IMR-90 (cell line): Measurements from ENCODE around the gene WDR45B. TPM values are rescaled to one million over a fixed set of nuclear protein-coding genes. Genes with fewer than 3 reads are reported as not detected.

Source experiments
- ATAC-seq: fragments of 200-7000 bp; cut with Tn5 transposase; 2 replicates; pipeline ENCODE4 v1.9.1; 2020; ENCODE audit warnings: low read depth, mild to moderate bottlenecking, moderate library complexity
- BruUV-seq: library from RNA; stranded (reverse); fragments of 400-500 nt; replicated peaks from 2 replicates; lab custom pipeline; 2021; lab: Mats Ljungman, UMichigan
- CTCF ChIA-PET: fragments of 300-600 bp; formaldehyde crosslinking; extraction: SDS; loops from one replicate; lab custom pipeline; 2021; ENCODE audit warnings: antibody characterized with exemption; lab: Yijun Ruan, JAX
- POLR2A ChIA-PET: fragments of 300-600 bp; sonication (Branson Sonifier 250); formaldehyde crosslinking; loops from one replicate; lab custom pipeline; 2022; ENCODE audit warnings: antibody characterized with exemption; ENCODE audit not compliant: unreplicated experiment; lab: Charles Lee
- DNase-seq: peaks from one replicate; pipeline ENCODE4 v3.0.0; 2013
- H2AFZ ChIP-seq: replicated peaks from 2 replicates; pipeline ENCODE3; 2013; ENCODE audit warnings: low read length, mild to moderate bottlenecking; ENCODE audit not compliant: poor library complexity
- H2AK5ac ChIP-seq: 2 replicates; pipeline ENCODE4 v1.6.1; 2013; ENCODE audit warnings: low read depth, low read length, inconsistent platforms
- H2AK9ac ChIP-seq: replicated peaks from 2 replicates; pipeline ENCODE3; 2013; ENCODE audit warnings: mild to moderate bottlenecking, low read depth, low read length, moderate library complexity; ENCODE audit not compliant: poor library complexity
- H2BK120ac ChIP-seq: 2 replicates; pipeline ENCODE4 v1.6.1; 2013; ENCODE audit warnings: low read depth, low read length, inconsistent platforms
- H2BK15ac ChIP-seq: 3 replicates; pipeline ENCODE4 v1.6.1; 2013; ENCODE audit warnings: low read depth, low read length, inconsistent platforms
- H2BK20ac ChIP-seq: 2 replicates; pipeline ENCODE4 v1.6.1; 2013; ENCODE audit warnings: low read depth, mild to moderate bottlenecking, inconsistent platforms, low read length, moderate library complexity
- H2BK5ac ChIP-seq: 2 replicates; pipeline ENCODE4 v1.6.1; 2013; ENCODE audit warnings: mild to moderate bottlenecking, low read depth, low read length, inconsistent platforms; ENCODE audit not compliant: poor library complexity, severe bottlenecking
- H3K14ac ChIP-seq: replicated peaks from 2 replicates; pipeline ENCODE4 v1.6.1; 2013; ENCODE audit warnings: low read depth, low read length, inconsistent platforms
- H3K18ac ChIP-seq: 2 replicates; pipeline ENCODE4 v1.6.1; 2013; ENCODE audit warnings: low read depth, low read length, control low read depth
- H3K23ac ChIP-seq: 2 replicates; pipeline ENCODE4 v1.6.1; 2013; ENCODE audit warnings: low read depth, low read length, inconsistent platforms
- H3K27ac ChIP-seq: 2 replicates; pipeline ENCODE4 v1.5.1; 2013; ENCODE audit warnings: mild to moderate bottlenecking, control low read depth, low read length; ENCODE audit not compliant: insufficient read depth
- H3K27me3 ChIP-seq: 2 replicates; pipeline ENCODE4 v1.6.1; 2013; ENCODE audit warnings: low read length; ENCODE audit not compliant: control insufficient read depth, insufficient read depth
- H3K36me3 ChIP-seq: 2 replicates; pipeline ENCODE4 v1.6.1; 2013; ENCODE audit warnings: low read length, mixed read lengths; ENCODE audit not compliant: control insufficient read depth, insufficient read depth
- H3K4ac ChIP-seq: 2 replicates; pipeline ENCODE4 v1.6.1; 2013; ENCODE audit warnings: low read depth, low read length, inconsistent platforms
- H3K4me1 ChIP-seq: 2 replicates; pipeline ENCODE4 v1.6.1; 2013; ENCODE audit warnings: low read length, mixed read lengths; ENCODE audit not compliant: control insufficient read depth, insufficient read depth
- H3K4me2 ChIP-seq: 2 replicates; pipeline ENCODE4 v1.6.1; 2013; ENCODE audit warnings: low read depth, mild to moderate bottlenecking, control low read depth, low read length, moderate library complexity
- H3K4me3 ChIP-seq: 2 replicates; pipeline ENCODE4 v1.5.1; 2013; ENCODE audit warnings: low read depth, mild to moderate bottlenecking, control low read depth, low read length, moderate library complexity; ENCODE audit not compliant: insufficient read depth
- H3K56ac ChIP-seq: 2 replicates; pipeline ENCODE4 v1.6.1; 2013; ENCODE audit warnings: low read length, inconsistent platforms; ENCODE audit not compliant: insufficient read depth; ENCODE audit errors: extremely low read depth
- H3K79me1 ChIP-seq, 2 experiments: 2 replicates each; pipeline ENCODE4 v1.6.1; 2013; ENCODE audit warnings: low read length in 2 of 2, inconsistent platforms in 1 of 2, low read depth in 1 of 2
- H3K9ac ChIP-seq: 2 replicates; pipeline ENCODE4 v1.6.1; 2013; ENCODE audit warnings: low read depth, low read length, control low read depth
- H3K9me1 ChIP-seq: 2 replicates; pipeline ENCODE4 v1.6.1; 2013; ENCODE audit warnings: low read length, inconsistent platforms; ENCODE audit not compliant: insufficient read depth
- H3K9me3 ChIP-seq: 2 replicates; pipeline ENCODE4 v1.6.1; 2013; ENCODE audit warnings: low read length; ENCODE audit not compliant: control insufficient read depth, insufficient read depth
- H4K20me1 ChIP-seq: 2 replicates; pipeline ENCODE4 v1.6.1; 2013; ENCODE audit warnings: low read length, inconsistent platforms; ENCODE audit not compliant: insufficient read depth
- H4K5ac ChIP-seq: 2 replicates; pipeline ENCODE4 v1.6.1; 2013; ENCODE audit warnings: mild to moderate bottlenecking, low read depth, low read length, control low read depth
- H4K8ac ChIP-seq, 2 experiments: 2 replicates each; pipeline ENCODE4 v1.6.1; 2013; ENCODE audit warnings: low read depth in 2 of 2, low read length in 2 of 2, control low read depth in 1 of 2, inconsistent platforms in 1 of 2
- H4K91ac ChIP-seq: 2 replicates; pipeline ENCODE4 v1.6.1; 2013; ENCODE audit warnings: low read depth, low read length, inconsistent platforms; ENCODE audit not compliant: insufficient read depth
- BHLHE40 ChIP-seq: fragments of 150-350 bp; IDR thresholded peaks from 2 replicates; pipeline ENCODE4 v1.6.1; 2016; ENCODE audit warnings: mild to moderate bottlenecking, low read depth, low read length
- CEBPB ChIP-seq: IDR thresholded peaks from 2 replicates; pipeline ENCODE4 v1.6.1; 2012; ENCODE audit warnings: low read depth, low read length, improper control_type of control experiment
- CHD1 ChIP-seq: IDR thresholded peaks from 2 replicates; pipeline ENCODE4 v1.6.1; 2012; ENCODE audit warnings: low read depth, low read length, improper control_type of control experiment
- ELK1 ChIP-seq: fragments of 150-350 bp; IDR thresholded peaks from 2 replicates; pipeline ENCODE4 v1.6.1; 2016; ENCODE audit warnings: low read depth, mild to moderate bottlenecking, low read length, moderate library complexity, borderline replicate concordance
- FOS ChIP-seq: fragments of 150-350 bp; IDR thresholded peaks from 2 replicates; pipeline ENCODE4 v1.6.1; 2016; ENCODE audit warnings: low read depth, low read length
- MAFK ChIP-seq: IDR thresholded peaks from 2 replicates; pipeline ENCODE4 v1.6.1; 2012; ENCODE audit warnings: low read depth, low read length, improper control_type of control experiment
- MAZ ChIP-seq: IDR thresholded peaks from 2 replicates; pipeline ENCODE4 v1.6.1; 2012; ENCODE audit warnings: low read depth, mild to moderate bottlenecking, low read length, improper control_type of control experiment, moderate library complexity, borderline replicate concordance
- MXI1 ChIP-seq: IDR thresholded peaks from 2 replicates; pipeline ENCODE4 v1.6.1; 2012; ENCODE audit warnings: low read depth, mild to moderate bottlenecking, low read length, moderate library complexity, borderline replicate concordance
- NFE2L2 ChIP-seq: fragments of 150-350 bp; IDR thresholded peaks from 2 replicates; pipeline ENCODE4 v1.6.1; 2016; ENCODE audit warnings: low read depth, mild to moderate bottlenecking, low read length
- POLR2A ChIP-seq: IDR thresholded peaks from 2 replicates; pipeline ENCODE4 v1.6.1; 2012; ENCODE audit warnings: mild to moderate bottlenecking, low read depth, low read length
- RAD21 ChIP-seq: IDR thresholded peaks from 2 replicates; pipeline ENCODE4 v1.6.1; 2012; ENCODE audit warnings: low read length, improper control_type of control experiment
- RCOR1 ChIP-seq: IDR thresholded peaks from 2 replicates; pipeline ENCODE4 v1.6.1; 2012; ENCODE audit warnings: mild to moderate bottlenecking, low read length, improper control_type of control experiment; ENCODE audit not compliant: insufficient replicate concordance
- RFX5 ChIP-seq: IDR thresholded peaks from 2 replicates; pipeline ENCODE4 v1.8.0; 2012; ENCODE audit warnings: low read depth, mild to moderate bottlenecking, low read length, moderate library complexity
- SMC3 ChIP-seq: fragments of 150-350 bp; IDR thresholded peaks from 2 replicates; pipeline ENCODE4 v1.6.1; 2016; ENCODE audit warnings: low read depth, mild to moderate bottlenecking, antibody characterized with exemption, low read length, moderate library complexity
- WGBS, 2 experiments: methylation state at CpG; one replicate each; pipeline versions ENCODE4 v1.1.5 to v1.1.7; 2013; ENCODE audit warnings: missing lambda C conversion rate in 2 of 2; ENCODE audit not compliant: insufficient read length in 1 of 2; ENCODE audit errors: extremely low coverage in 2 of 2; 5-methylcytosine and 5-hydroxymethylcytosine counted together
- dilution Hi-C: fragments of 300-500 bp; cut with HindIII; formaldehyde crosslinking; loops from one replicate; pipeline ENCODE4 v1.14.3; 2018; ENCODE audit warnings: low sequenced_read_pairs; ENCODE audit not compliant: unreplicated experiment
- in situ Hi-C: fragments of 300-500 bp; cut with MboI; formaldehyde crosslinking; loops from 3 replicates; pipeline ENCODE4 v1.14.3; 2019; ENCODE audit warnings: low sequenced_read_pairs, inconsistent platforms, mixed read lengths
- intact Hi-C: fragments of 100-400 bp; cut with micrococcal nuclease; formaldehyde crosslinking; loops from 2 replicates; pipeline ENCODE4 v1.10.0; 2022
- polyA plus RNA-seq, 3 experiments: library from polyadenylated mRNA; depleted of rRNA; stranded (reverse); fragments of >200 nt; gene quantifications; 2 replicates each; pipeline ENCODE4 v1.2.3, GENCODE V29; 2012; ENCODE audit warnings: low replicate concordance in 1 of 3
- total RNA-seq: library from RNA; depleted of rRNA; stranded (reverse); fragments of >200 nt; gene quantifications from 2 replicates; pipeline ENCODE4 v1.2.3, GENCODE V29; 2012
- TF ChIP-seq, protein P1 (sequence below): conservative IDR thresholded peaks from 2 replicates; pipeline ENCODE4 v1.5.1; 2012; ENCODE audit warnings: mild to moderate bottlenecking, low read depth, low read length, improper control_type of control experiment
- TF ChIP-seq, protein P2 (sequence below): fragments of 150-350 bp; IDR thresholded peaks from 2 replicates; pipeline ENCODE4 v1.6.1; 2017; ENCODE audit warnings: mild to moderate bottlenecking, antibody characterized with exemption, low read length, low read depth

WDR45B gene
- total and polyA plus RNA-seq, 2 of the 4 experiments (the other 2 are of a cell fraction), result 98.2 to 110 TPM

- peaks cover 2% of the 10 kb centered on the region for H3K9me3 ChIP-seq
- H3K4ac ChIP-seq, result no peak overlapping the region
- no peak overlapping the region for H3K14ac ChIP-seq
- peaks cover 2% of the 10 kb centered on the region; the same call in 1 of the 2 replicates for H3K27me3 ChIP-seq
- no peak overlapping the region for H2AFZ ChIP-seq
- H3K23ac ChIP-seq, result no peak overlapping the region
- no TSS peak for BruUV-seq
- H3K27ac ChIP-seq, result no peak overlapping the region
- no peak overlapping the region for H2BK20ac ChIP-seq
- no peak overlapping the region for H3K9ac ChIP-seq
- ChIA-PET POLR2A (no interaction called here), CTCF (no interaction called here)
- peaks cover 0 to 7% of the 10 kb centered on the region in 2 experiments; a peak in 2 of 4 replicates for H3K79me1 ChIP-seq
- no peak for TF ChIP-seq BHLHE40
- no peak for TF ChIP-seq NFE2L2
- TF ChIP-seq POLR2A, result no peak
- TF ChIP-seq RFX5, result no peak
- no peak for TF ChIP-seq MXI1
- no peak for TF ChIP-seq ELK1
- TF ChIP-seq, protein P1, sequence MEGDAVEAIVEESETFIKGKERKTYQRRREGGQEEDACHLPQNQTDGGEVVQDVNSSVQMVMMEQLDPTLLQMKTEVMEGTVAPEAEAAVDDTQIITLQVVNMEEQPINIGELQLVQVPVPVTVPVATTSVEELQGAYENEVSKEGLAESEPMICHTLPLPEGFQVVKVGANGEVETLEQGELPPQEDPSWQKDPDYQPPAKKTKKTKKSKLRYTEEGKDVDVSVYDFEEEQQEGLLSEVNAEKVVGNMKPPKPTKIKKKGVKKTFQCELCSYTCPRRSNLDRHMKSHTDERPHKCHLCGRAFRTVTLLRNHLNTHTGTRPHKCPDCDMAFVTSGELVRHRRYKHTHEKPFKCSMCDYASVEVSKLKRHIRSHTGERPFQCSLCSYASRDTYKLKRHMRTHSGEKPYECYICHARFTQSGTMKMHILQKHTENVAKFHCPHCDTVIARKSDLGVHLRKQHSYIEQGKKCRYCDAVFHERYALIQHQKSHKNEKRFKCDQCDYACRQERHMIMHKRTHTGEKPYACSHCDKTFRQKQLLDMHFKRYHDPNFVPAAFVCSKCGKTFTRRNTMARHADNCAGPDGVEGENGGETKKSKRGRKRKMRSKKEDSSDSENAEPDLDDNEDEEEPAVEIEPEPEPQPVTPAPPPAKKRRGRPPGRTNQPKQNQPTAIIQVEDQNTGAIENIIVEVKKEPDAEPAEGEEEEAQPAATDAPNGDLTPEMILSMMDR, result no peak
- no peak for TF ChIP-seq RCOR1
- TF ChIP-seq, protein P2, sequence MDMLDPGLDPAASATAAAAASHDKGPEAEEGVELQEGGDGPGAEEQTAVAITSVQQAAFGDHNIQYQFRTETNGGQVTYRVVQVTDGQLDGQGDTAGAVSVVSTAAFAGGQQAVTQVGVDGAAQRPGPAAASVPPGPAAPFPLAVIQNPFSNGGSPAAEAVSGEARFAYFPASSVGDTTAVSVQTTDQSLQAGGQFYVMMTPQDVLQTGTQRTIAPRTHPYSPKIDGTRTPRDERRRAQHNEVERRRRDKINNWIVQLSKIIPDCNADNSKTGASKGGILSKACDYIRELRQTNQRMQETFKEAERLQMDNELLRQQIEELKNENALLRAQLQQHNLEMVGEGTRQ, result no peak
- TF ChIP-seq CEBPB, result no peak
- TF ChIP-seq SMC3, result no peak
- no peak for TF ChIP-seq MAFK
- no peak for TF ChIP-seq MAZ
- TF ChIP-seq FOS, result no peak
- no peak for TF ChIP-seq RAD21
- TF ChIP-seq CHD1, result no peak
- H2BK5ac ChIP-seq, result no peak overlapping the region
- intact Hi-C loops, result no loop called here
- H2AK5ac ChIP-seq, result no peak overlapping the region
- H4K8ac ChIP-seq, result no peak overlapping the region
- H3K4me2 ChIP-seq, result no peak overlapping the region
- no peak overlapping the region for H2AK9ac ChIP-seq
- H2BK120ac ChIP-seq, result no peak overlapping the region
- H3K18ac ChIP-seq, result no peak overlapping the region
- no peaks in the 10 kb centered on the region; the same call in 1 of the 2 replicates for H4K20me1 ChIP-seq
- peaks cover 6% of the 10 kb centered on the region; the same call in 1 of the 2 replicates for H3K4me1 ChIP-seq
- no peak overlapping the region for H4K91ac ChIP-seq
- WGBS, 2 experiments, result 91% methylated on average over 11 of the region's 17 CpGs; no CpG with 5 or more reads in 1 of the 2 experiments
- dilution Hi-C loops, result no loop called here
- no peak overlapping the region for H4K5ac ChIP-seq
- H3K56ac ChIP-seq, result no peak overlapping the region
- H3K4me3 ChIP-seq, result no peak overlapping the region
- H2BK15ac ChIP-seq, result no peak overlapping the region
- DNase-seq (no peak), ATAC-seq (no peak)
- H3K9me1 ChIP-seq, result peaks cover 5% of the 10 kb centered on the region
- in situ Hi-C loops, result no loop called here
- H3K36me3 ChIP-seq, result no peaks in the 10 kb centered on the region; the same call in 1 of the 2 replicates
Observed at GRCh38 chr17:82696259-82696658, 48.0 kb upstream of the WDR45B start.
